H54 (cell line): ENCODE results near the gene PHC3.
A peak's percentile ranks its signal among the peaks of the same experiment; 100 is the strongest.
"Not testable (repeated sequence)": the region's sequence is repeated elsewhere in the genome, so short reads cannot be mapped to it uniquely, and the experiment has no call there.

Experiments used
- DNase-seq: peaks from one replicate; pipeline ENCODE4 v3.0.0; 2011; ENCODE audit warnings: low spot score, mixed read lengths; ENCODE audit not compliant: insufficient read length
- FAIRE-seq: peaks from 3 replicates; lab custom pipeline; 2011; peaks lifted over from hg19 to GRCh38; lab: Jason Lieb, UNC
- POLR2A ChIP-seq: IDR thresholded peaks from 2 replicates; pipeline ENCODE4 v1.6.1; 2011; ENCODE audit warnings: low read depth, mild to moderate bottlenecking, low read length

The PHC3 gene

GRCh38 chr3:170128977-170129431 lies 52.5 kb downstream of the PHC3 start:
- DNase-seq (peak; percentile 39), FAIRE-seq (peak; percentile 96)
- no peak for TF ChIP-seq POLR2A

- TF ChIP-seq POLR2A, result no peak
- no peak for DNase-seq
- no peak for FAIRE-seq
Measured at GRCh38 chr3:170128259-170128976, 53.1 kb downstream of the PHC3 start.

GRCh38 chr3:170117134-170117533 lies 64.4 kb downstream of the PHC3 start:
- no peak for TF ChIP-seq POLR2A
- DNase-seq (peak; percentile 4), FAIRE-seq (peak; percentile 86)

GRCh38 chr3:170114165-170114564 lies 67.4 kb downstream of the PHC3 start:
- DNase-seq, FAIRE-seq: not testable (repeated sequence)

GRCh38 chr3:170111147-170111771 lies 70.3 kb downstream of the PHC3 start:
- FAIRE-seq, result no peak

GRCh38 chr3:170109579-170110293 lies 71.8 kb downstream of the PHC3 start:
- FAIRE-seq (no peak), DNase-seq (no peak)
- TF ChIP-seq POLR2A, result no peak

More at GRCh38 chr3:170111147-170111771, 70.3 kb downstream of the PHC3 start:
- no peak for DNase-seq
- TF ChIP-seq POLR2A, result no peak

GRCh38 chr3:170108955-170109354 lies 72.6 kb downstream of the PHC3 start:
- DNase-seq (no peak), FAIRE-seq (no peak)
- TF ChIP-seq POLR2A, result no peak

GRCh38 chr3:170107941-170108340 lies 73.6 kb downstream of the PHC3 start:
- FAIRE-seq (no peak), DNase-seq (no peak)
- TF ChIP-seq POLR2A, result no peak

- DNase-seq (no peak), FAIRE-seq (no peak)
- TF ChIP-seq POLR2A, result no peak
Measured at GRCh38 chr3:170102431-170102830, 79.1 kb downstream of the PHC3 start.

GRCh38 chr3:170100944-170101343 lies 80.6 kb downstream of the PHC3 start:
- TF ChIP-seq POLR2A, result no peak
- peak; percentile 50 for FAIRE-seq

GRCh38 chr3:170098753-170099152 lies 82.8 kb downstream of the PHC3 start:
- no peak for TF ChIP-seq POLR2A
- DNase-seq (no peak), FAIRE-seq (no peak)

More at GRCh38 chr3:170100944-170101343, 80.6 kb downstream of the PHC3 start:
- no peak for DNase-seq

GRCh38 chr3:170096342-170096741 lies 85.2 kb downstream of the PHC3 start:
- FAIRE-seq, result no peak
- no peak for TF ChIP-seq POLR2A

GRCh38 chr3:170095771-170096170 lies 85.8 kb downstream of the PHC3 start:
- FAIRE-seq, result no peak
- TF ChIP-seq POLR2A, result no peak

More at GRCh38 chr3:170096342-170096741, 85.2 kb downstream of the PHC3 start:
- no peak for DNase-seq

GRCh38 chr3:170092907-170093306 lies 88.6 kb downstream of the PHC3 start:
- FAIRE-seq (no peak), DNase-seq (no peak)
- TF ChIP-seq POLR2A, result no peak

More at GRCh38 chr3:170095771-170096170, 85.8 kb downstream of the PHC3 start:
- DNase-seq, result no peak
